AG09309 (cell line): Measurements from ENCODE around the gene LAMP5.

ENCODE experiments used
- DNase-seq: peaks from one replicate; pipeline ENCODE4 v3.0.0-alpha.2; 2010; ENCODE audit warnings: low read depth
- H3K4me3 ChIP-seq: 2 replicates; pipeline ENCODE4 v1.5.1; 2011; ENCODE audit warnings: mild to moderate bottlenecking, low read depth, low read length, moderate library complexity; ENCODE audit not compliant: control insufficient read depth
- CTCF ChIP-seq: IDR thresholded peaks from 2 replicates; pipeline ENCODE4 v1.5.1; 2011; ENCODE audit warnings: mild to moderate bottlenecking, low read depth, low read length, inconsistent platforms; ENCODE audit not compliant: insufficient read depth, control insufficient read depth; ENCODE audit errors: missing control alignments

Gene LAMP5

DNA sequence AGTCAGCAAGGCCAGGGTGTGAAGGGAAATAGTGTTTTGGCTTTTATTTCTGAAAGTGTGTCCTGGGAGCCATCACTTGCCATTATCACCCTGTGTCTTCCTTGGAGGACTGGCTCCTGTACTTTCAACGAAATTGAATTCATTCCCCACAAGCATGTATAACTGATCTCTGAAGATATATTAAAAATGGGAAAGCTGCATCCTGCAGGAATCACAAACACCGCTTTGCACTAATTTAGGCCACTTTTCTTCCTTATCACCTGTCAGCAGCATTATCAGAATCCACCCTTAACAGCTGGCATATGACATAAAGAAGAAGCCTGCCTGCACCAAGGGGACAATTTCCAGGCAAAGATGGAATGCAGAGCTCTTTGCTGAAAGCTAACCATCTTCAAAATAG, 56.2 kb downstream of the LAMP5 start:
- H3K4me3 ChIP-seq, result no peak overlapping the region
- no peak for DNase-seq
- no peak for TF ChIP-seq CTCF

GRCh38 chr20:9571783-9572182, 57.4 kb downstream of the LAMP5 start:
- no peak for TF ChIP-seq CTCF
- no peak overlapping the region for H3K4me3 ChIP-seq
- DNase-seq, result no peak

DNA sequence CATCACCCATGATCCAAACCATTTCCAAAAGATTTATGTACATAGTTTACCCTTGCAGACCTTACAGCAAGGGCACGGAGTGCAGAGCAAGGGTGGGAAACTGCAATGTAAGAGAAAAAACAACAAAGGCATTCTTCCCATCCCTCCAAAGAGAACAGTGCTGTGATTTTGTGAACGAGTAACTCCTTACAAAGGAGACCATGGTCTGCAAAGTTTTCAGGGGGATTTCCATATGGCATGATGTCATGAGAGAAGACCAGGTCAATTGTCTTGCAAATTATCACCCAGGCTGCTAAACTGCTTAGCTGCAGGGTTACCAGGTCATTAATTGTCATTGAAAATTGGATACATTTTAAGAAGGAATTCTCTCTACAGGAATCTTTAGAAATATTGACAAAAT, 58.3 kb downstream of the LAMP5 start:
- DNase-seq, result no peak
- TF ChIP-seq CTCF, result no peak
- H3K4me3 ChIP-seq, result no peak overlapping the region

GRCh38 chr20:9573335-9574151, 59.2 kb downstream of the LAMP5 start:
- no peak for TF ChIP-seq CTCF
- H3K4me3 ChIP-seq, result no peak overlapping the region
- DNase-seq, result no peak

GRCh38 chr20:9574181-9574580, 59.8 kb downstream of the LAMP5 start:
- no peak overlapping the region for H3K4me3 ChIP-seq
- no peak for DNase-seq
- no peak for TF ChIP-seq CTCF

DNA sequence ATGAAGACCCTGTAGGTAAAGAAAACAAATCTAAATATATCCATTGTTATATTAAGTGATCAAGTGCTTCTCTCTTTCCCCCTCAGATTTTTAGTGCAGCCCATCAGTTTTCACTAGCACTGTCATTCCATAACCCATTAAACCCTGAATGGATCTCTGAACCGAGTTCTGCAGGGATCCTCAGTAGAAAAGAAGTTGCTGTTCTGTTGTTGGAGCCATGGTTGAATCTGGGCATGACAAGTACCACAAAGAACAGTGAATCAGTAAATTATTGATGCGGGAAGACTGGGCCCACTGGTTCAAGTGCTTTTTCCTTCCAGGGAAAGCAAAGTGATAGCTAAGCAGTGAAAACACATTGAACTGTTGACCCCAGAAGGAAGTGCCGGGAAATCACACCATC, 60.4 kb downstream of the LAMP5 start:
- no peak for TF ChIP-seq CTCF
- no peak for DNase-seq
- no peak overlapping the region for H3K4me3 ChIP-seq
